G401 (cell line): ENCODE measurements around the gene GARS1. TPM values are rescaled to one million over a fixed set of nuclear protein-coding genes. Genes with fewer than 3 reads are reported as not detected.

Source experiments
- DNase-seq: peaks from one replicate; pipeline ENCODE4 v3.0.0-alpha.2; 2015; ENCODE audit warnings: low spot score
- in situ Hi-C: cut with HindIII; loops from 2 replicates; pipeline ENCODE4 v1.10.0; 2016; ENCODE audit warnings: low sequenced_read_pairs, mixed read lengths
- total RNA-seq: library from RNA; depleted of rRNA; stranded (reverse); fragments of >200 nt; shearing (Covaris generic); gene quantifications from 2 replicates; pipeline ENCODE4 v1.2.3, GENCODE V29; 2014; rRNA removed

GARS1 gene, protein sequence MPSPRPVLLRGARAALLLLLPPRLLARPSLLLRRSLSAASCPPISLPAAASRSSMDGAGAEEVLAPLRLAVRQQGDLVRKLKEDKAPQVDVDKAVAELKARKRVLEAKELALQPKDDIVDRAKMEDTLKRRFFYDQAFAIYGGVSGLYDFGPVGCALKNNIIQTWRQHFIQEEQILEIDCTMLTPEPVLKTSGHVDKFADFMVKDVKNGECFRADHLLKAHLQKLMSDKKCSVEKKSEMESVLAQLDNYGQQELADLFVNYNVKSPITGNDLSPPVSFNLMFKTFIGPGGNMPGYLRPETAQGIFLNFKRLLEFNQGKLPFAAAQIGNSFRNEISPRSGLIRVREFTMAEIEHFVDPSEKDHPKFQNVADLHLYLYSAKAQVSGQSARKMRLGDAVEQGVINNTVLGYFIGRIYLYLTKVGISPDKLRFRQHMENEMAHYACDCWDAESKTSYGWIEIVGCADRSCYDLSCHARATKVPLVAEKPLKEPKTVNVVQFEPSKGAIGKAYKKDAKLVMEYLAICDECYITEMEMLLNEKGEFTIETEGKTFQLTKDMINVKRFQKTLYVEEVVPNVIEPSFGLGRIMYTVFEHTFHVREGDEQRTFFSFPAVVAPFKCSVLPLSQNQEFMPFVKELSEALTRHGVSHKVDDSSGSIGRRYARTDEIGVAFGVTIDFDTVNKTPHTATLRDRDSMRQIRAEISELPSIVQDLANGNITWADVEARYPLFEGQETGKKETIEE
- 171 and 234 TPM in 2 replicates for total RNA-seq

GRCh38 chr7:30594540-30595435, at the start of gene GARS1:
Gene GARS1, plus strand, starts transcription at chr7:30594878. Its CDS starts 44 bp downstream, at chr7:30594922.
- peak; percentile 85 for DNase-seq

GRCh38 chr7:30545791-30546555, 48.7 kb upstream of the GARS1 start:
- in situ Hi-C loops: no loop called here
- no peak for DNase-seq

More at GRCh38 chr7:30594540-30595435, at the start of gene GARS1:
- in situ Hi-C loops: no loop called here

DNA sequence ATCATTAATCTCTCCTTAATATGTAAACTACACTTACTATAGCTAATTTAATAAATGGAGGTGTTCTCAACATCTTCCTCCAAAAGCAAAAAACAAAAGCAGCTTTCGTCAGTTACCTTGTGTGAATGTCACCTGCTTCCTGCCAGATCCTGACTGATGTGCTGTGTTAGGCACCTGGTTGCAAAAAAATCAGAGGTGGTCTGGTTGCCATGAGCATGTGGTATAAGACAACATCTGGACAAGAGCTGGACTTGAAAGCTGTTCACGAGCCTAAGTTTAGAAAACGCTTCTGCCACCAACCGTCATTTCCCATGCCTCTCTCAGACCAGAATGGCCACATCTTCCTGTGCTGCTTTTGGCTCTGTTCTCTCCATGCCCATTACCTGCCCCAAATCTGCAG, 48.1 kb upstream of the GARS1 start:
- DNase-seq: no peak
- in situ Hi-C loops: no loop called here

DNA sequence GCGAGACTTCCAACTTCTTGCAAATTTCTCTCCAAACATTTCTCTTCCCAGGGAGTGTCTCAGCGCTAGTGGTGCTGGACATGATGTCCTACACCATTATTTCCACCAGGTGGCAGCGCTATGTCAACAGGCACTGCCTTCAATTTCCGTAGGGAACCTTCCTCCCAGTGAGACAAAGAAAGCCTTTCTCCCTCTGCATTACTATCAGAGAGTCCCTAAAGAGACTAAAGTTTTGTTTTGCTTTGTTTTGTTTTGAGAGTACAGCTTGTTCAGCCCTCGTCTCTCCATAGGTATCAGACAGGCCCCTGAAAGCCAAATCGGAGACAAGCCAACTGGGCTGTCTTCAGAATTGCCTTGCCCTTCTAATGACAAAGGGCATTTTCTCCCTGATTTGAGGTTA, 45.8 kb upstream of the GARS1 start:
- in situ Hi-C loops: no loop called here
- DNase-seq: peak; percentile 90

DNA sequence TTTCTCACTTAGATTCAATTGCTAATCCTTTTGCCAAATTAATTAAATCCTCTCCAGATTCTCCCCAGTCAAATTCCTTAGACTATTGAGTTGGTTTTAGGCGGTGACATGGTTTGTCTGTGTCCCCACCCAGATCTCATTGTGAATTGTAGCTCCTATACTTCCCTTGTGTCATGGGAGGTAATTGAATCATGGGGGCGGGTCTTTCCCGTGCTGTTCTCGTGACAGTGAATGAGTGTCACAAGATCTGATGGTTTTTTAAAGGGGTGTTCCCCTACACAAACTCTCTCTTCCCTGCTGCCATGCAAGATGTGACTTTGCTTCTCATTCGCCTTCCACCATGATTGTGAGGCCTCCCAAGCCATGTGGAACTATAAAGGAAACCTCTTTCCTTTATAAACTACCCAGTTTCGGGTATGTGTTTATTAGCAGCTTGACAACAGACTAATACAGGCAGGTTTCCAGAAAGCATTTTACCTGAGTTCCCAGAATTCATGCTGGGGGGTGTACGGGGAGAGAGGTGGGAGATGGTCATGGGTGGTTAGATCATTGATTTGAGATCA, 44.7 kb upstream of the GARS1 start:
- DNase-seq: no peak
- in situ Hi-C loops: no loop called here

DNA sequence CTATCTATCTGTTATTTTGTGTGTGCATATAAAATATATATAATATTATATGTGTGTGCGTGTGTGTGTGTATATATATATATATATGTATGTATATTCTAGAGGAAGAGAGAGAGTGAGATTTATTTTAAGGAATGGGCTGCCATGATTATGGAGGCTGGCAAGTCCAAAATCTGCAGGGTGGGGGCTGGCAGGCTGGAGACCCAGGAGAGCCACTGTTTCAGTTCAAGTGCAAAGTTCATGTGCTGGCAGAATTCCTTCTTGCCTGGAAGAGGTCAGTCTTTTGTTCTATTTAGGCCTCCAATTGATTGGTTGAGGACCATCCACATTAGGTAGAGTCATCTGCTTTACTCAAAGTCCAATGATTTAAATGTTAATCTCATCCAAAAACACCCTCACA, 42.3 kb upstream of the GARS1 start:
- DNase-seq: no peak
- in situ Hi-C loops: no loop called here

DNA sequence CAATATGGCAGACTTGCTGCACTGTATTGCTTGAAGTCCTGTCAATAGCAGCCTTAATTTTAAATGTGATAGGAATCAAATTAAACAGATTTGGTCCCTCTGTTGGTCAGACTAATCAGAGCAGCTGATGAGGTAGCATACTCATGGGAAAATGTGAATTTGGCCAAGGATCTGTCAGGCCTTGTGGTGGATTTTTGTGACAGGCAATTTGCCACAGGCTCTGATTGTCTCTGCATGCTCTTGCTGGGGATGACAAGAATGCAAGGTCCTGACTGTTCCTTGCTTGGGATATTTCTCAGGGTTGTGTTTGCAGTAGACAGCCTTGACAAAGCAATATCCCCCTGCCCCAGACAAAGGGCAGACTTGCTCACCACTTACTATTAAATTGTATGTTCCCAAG, 41.5 kb upstream of the GARS1 start:
- in situ Hi-C loops: no loop called here
- DNase-seq: peak; percentile 80

- peak; percentile 50 for DNase-seq
- in situ Hi-C loops: no loop called here
These were observed 41.1 kb upstream of the GARS1 start for GRCh38 chr7:30553546-30553945.

- DNase-seq: no peak
- in situ Hi-C loops: no loop called here
These were observed 39.2 kb upstream of the GARS1 start for GRCh38 chr7:30555525-30555924.

DNA sequence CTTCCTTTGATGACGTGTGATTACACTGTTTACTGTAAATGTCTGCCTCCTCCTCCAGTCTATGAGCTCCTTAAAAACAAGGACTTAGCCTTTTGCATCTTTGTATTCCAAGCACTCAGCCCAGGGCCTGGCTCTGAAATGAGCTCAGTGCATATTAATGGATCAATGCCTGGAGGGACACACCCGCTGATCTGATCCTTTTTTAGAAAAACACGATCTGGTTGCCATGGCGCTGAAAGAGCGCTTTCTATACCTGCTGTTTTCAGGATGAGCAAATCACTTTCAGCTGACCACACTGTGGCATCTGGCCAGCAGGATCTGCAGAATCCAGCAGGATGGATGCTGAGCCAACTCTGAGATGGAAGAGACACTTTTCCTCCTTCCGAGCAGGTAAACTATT, 37.8 kb upstream of the GARS1 start:
- DNase-seq: peak; percentile 99

DNA sequence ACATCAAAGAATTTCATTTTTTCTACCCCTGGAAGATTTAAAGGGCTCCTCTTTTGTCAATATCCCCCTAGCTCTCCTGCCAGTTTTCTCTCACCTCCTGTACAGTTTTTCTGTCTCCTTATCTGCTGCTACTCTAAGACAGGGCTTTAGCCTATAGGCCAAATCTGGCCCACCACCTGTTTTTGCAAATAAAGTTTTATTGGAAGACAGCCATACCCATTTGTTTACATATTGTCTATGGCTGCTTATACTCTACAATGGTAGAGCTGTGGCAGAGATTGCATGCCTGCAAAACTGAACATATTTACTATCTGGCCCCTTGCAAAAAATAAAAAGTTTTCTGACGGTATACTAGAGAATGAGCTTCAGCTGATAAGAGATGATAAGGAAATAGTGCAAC, 37.4 kb upstream of the GARS1 start:
- no peak for DNase-seq
- in situ Hi-C loops: no loop called here

More for the DNA sequence above, 37.8 kb upstream of the GARS1 start:
- in situ Hi-C loops: no loop called here

GRCh38 chr7:30559611-30560010, 35.1 kb upstream of the GARS1 start:
- in situ Hi-C loops: no loop called here

DNA sequence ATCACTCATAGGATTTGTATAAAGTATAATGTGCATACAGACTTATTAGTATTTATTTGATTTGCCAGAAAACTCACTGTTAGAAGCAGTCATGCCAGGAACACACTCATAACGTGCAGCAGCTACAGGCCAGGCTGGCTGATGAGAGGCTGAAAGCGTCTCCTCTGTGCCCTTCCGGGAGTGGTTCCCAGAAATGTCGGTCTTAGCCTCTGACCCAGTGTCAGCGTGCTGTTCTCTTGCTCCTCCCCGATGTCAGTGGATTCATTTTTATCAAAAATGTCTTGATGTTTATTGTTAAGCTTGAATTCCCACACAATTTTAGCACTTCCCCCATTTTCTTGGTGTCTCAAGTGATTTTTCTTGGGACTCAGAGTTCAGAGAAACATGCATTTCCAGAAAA, 33.3 kb upstream of the GARS1 start:
- no peak for DNase-seq
- in situ Hi-C loops: no loop called here

More at GRCh38 chr7:30559611-30560010, 35.1 kb upstream of the GARS1 start:
- no peak for DNase-seq

- DNase-seq: peak; percentile 56
- in situ Hi-C loops: no loop called here
These were observed 32.2 kb upstream of the GARS1 start for GRCh38 chr7:30562498-30562897.

DNA sequence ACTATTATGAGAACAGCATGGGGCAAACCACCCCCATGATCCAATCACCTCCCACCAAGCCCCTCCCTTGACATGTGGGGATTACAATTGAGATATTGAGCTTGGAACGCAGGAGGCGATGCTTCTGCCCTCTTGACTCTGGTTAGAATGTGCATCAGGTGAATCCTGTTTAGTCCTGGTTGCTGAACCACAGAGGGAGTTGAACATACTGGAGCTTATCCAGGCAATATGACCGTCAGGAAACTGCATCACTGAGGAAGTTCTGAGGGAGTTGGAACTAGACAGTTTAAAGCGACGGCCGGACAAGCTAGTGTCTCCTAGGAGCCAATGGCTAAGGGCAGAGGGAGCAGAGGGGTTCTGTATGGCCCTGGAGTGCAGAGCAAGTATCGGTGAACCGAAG, 31.8 kb upstream of the GARS1 start:
- in situ Hi-C loops: no loop called here
- no peak for DNase-seq

DNA sequence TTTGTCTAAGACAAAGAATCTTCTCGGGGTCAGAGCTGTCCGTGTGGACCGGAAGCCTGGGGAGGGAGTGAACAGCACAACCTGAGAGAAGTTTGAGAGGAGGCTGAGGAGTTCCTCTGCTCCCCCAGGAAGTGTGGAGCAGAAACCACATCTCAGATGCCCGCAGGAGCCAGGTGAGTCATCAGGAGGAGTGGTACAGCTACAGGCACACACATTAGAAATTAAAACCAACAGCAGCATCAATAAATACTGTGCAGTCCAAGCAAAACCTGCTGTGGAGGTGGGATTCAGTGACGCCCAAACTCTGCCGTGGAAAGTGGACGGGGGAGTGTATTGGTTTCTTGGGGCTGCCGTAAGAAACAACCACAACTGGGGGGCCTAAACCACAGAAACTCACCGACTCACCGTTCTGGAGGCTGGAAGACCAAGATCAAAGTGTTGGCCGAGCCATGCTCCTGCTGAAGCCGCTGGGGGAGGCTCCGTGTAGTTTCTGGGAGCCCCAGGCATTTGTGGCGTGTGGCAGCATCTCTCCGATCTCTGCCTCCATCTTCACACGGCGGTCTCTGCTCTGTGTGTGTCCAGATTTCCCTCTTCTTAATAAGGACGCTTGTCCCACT, 31.2 kb upstream of the GARS1 start:
- in situ Hi-C loops: no loop called here
- DNase-seq: no peak

DNA sequence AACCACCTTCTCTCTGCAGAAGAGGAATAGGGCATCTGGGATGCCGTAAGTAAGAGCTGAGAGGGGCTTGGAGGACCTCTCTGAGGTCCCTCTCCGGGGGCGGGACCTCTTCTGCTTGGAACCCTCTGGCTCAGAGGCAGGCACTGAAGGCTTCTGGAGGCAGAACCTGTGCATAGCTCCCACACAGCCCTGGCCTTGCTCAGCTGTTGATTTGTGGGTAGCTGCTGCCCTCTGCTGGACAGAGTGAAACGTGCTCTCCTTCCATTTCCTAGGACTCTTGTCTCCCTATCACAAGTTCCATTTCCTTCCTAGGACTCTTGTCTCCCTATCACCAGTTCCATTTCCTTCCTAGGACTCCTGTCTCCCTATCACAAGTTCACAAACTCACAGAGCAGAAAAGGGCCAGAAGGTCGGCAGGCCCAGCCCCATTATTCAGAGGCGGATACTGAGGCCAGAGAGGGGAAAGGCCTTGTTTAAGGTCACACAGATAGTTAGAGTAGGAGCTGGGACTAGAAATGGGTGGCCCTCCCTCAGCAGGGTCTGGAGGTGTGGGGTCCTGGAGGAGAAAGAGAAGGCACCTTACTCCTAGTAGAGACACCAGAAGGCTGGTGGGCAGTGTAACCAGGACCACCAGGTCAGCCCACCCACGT, 30.3 kb upstream of the GARS1 start:
- peak; percentile 95 for DNase-seq
- in situ Hi-C loops: no loop called here

DNA sequence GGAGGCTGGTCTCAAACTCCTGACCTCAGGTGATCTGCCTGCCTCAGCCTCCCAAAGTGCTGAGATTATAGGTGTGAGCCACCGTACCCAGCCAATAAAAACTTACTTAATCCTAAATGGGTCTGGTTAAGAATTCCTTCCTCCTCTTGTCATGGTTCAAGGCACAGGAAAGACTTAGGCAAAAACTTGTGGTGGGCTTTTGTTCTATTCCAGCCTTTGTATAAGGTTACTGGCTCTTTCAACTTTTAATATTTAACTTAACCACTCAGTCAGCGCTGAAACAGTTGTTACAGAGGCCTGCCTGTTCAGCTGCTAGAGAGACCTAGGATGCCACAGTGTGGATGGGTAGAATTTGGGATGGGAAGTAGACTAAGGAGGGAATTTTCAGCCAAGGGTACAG, 28.1 kb upstream of the GARS1 start:
- no peak for DNase-seq
- in situ Hi-C loops: no loop called here
